ENCODE data around the gene ZNF831. TPM values are rescaled to one million over a fixed set of nuclear protein-coding genes. Genes with fewer than 3 reads are reported as not detected.

The ZNF831 gene
- total RNA-seq, 4 donors from 2014 or later, result 0.20 to 3.8 (median 2.3) TPM

GRCh38 chr20:59223182-59223601, 59.6 kb downstream of the ZNF831 start:
- no peak for DNase-seq
- TF ChIP-seq POLR2AphosphoS5 (IDR thresholded peaks at IDR 0.05), result no peak
- TF ChIP-seq POLR2A (IDR thresholded peaks at IDR 0.05), result no peak
- TF ChIP-seq EP300 (IDR thresholded peaks at IDR 0.05; ENCODE audit: low read depth), result no peak
- TF ChIP-seq CTCF (IDR thresholded peaks at IDR 0.05), result no peak
- in situ Hi-C loops (cut with MboI; ENCODE audit: low pct_ligation_motif_present in 1 of 4, low pct_unique_long_range_greater_than_20kb in 1 of 4, low sequenced_read_pairs in 3 of 4) (loop anchor here in 3 of 4 donors (10.0 to 25.0 kb wide), 5 partner anchors 138 to 736 kb away; partner anchors contain the start of gene NELFCD (in 1 of the 3)), intact Hi-C loops (cut with DNase I; ENCODE audit: low total_unique reads) (loop anchor here (5.0 kb wide), 1 partner anchor 351 kb away; no protein-coding TSS in a partner anchor)
- no peak overlapping the region for H3K27ac ChIP-seq
- H3K9me3 ChIP-seq, result no peaks in the 10 kb centered on the region
- H3K4me3 ChIP-seq, result peak overlapping the region in 1 of 4 donors; percentile 86
- H3K36me3 ChIP-seq, result no peaks in the 10 kb centered on the region
- WGBS, 2 donors (ENCODE audit: low coverage in 1 of 2), result 11 to 18% methylated on average over 3 to 21 of the region's 21 CpGs
- peaks cover 4 to 21% (median 9%) of the 10 kb centered on the region in 4 donors for H3K4me1 ChIP-seq
- peaks cover 39% of the 10 kb centered on the region for H3K27me3 ChIP-seq

- H3K4me3 ChIP-seq, result no peak overlapping the region
- TF ChIP-seq CTCF (IDR thresholded peaks at IDR 0.05), result no peak
- TF ChIP-seq EP300 (IDR thresholded peaks at IDR 0.05; ENCODE audit: low read depth), result no peak
- TF ChIP-seq POLR2AphosphoS5 (IDR thresholded peaks at IDR 0.05), result no peak
- TF ChIP-seq POLR2A (IDR thresholded peaks at IDR 0.05), result no peak
- DNase-seq, result no peak
- H3K4me1 ChIP-seq, result peaks cover 4 to 21% (median 9%) of the 10 kb centered on the region in 4 donors
- H3K27me3 ChIP-seq, result peaks cover 39% of the 10 kb centered on the region
- 86% methylated on average over 11 of the region's 12 CpGs; no CpG with 5 or more reads in 1 of the 2 donors for WGBS, 2 donors (ENCODE audit: low coverage in 1 of 2)
- H3K27ac ChIP-seq, result no peak overlapping the region
- no peaks in the 10 kb centered on the region for H3K36me3 ChIP-seq
- H3K9me3 ChIP-seq, result no peaks in the 10 kb centered on the region
- in situ Hi-C loops (cut with MboI; ENCODE audit: low pct_ligation_motif_present in 1 of 4, low pct_unique_long_range_greater_than_20kb in 1 of 4, low sequenced_read_pairs in 3 of 4), result loop anchor here in 3 of 4 donors (10.0 to 25.0 kb wide), 5 partner anchors 139 to 736 kb away; partner anchors contain the start of gene NELFCD (in 1 of the 3)
- intact Hi-C loops (cut with DNase I; ENCODE audit: low total_unique reads), result loop anchor here (5.0 kb wide), 1 partner anchor 351 kb away; no protein-coding TSS in a partner anchor
Measured at GRCh38 chr20:59223750-59224149, 60.1 kb downstream of the ZNF831 start.

- intact Hi-C loops (cut with DNase I; ENCODE audit: low total_unique reads) (loop anchor here (5.0 kb wide), 1 partner anchor 352 kb away; no protein-coding TSS in a partner anchor), in situ Hi-C loops (cut with MboI; ENCODE audit: low pct_ligation_motif_present in 1 of 4, low pct_unique_long_range_greater_than_20kb in 1 of 4, low sequenced_read_pairs in 3 of 4) (loop anchor here in 3 of 4 donors (10.0 to 25.0 kb wide), 5 partner anchors 139 to 737 kb away; partner anchors contain the start of gene NELFCD (in 1 of the 3))
- Histone ChIP-seq H3K27me3 (peaks cover 39% of the 10 kb centered on the region), H3K9me3 (no peaks in the 10 kb centered on the region), H3K4me3 (no peak overlapping the region), H3K36me3 (no peaks in the 10 kb centered on the region), H3K27ac (no peak overlapping the region), H3K4me1 (peaks cover 4 to 21% (median 9%) of the 10 kb centered on the region in 4 donors)
- no peak for TF ChIP-seq EP300 (IDR thresholded peaks at IDR 0.05; ENCODE audit: low read depth)
- TF ChIP-seq POLR2A (IDR thresholded peaks at IDR 0.05), result no peak
- TF ChIP-seq POLR2AphosphoS5 (IDR thresholded peaks at IDR 0.05), result no peak
- DNase-seq, result no peak
- 84 to 89% methylated on average over 4 to 5 of the region's 8 CpGs for WGBS, 2 donors (ENCODE audit: low coverage in 1 of 2)
Measured at GRCh38 chr20:59224236-59224635, 60.6 kb downstream of the ZNF831 start.

- no peak for TF ChIP-seq EP300 (IDR thresholded peaks at IDR 0.05; ENCODE audit: low read depth)
- 67 to 100% methylated on average over 1 of the region's 1 CpG for WGBS, 2 donors (ENCODE audit: low coverage in 1 of 2)
- intact Hi-C loops (cut with DNase I; ENCODE audit: low total_unique reads) (no loop called here), in situ Hi-C loops (cut with MboI; ENCODE audit: low pct_ligation_motif_present in 1 of 4, low pct_unique_long_range_greater_than_20kb in 1 of 4, low sequenced_read_pairs in 3 of 4) (loop anchor here in 1 of 4 donors (25.0 kb wide), 1 partner anchor 157 kb away; no protein-coding TSS in a partner anchor)
- Histone ChIP-seq H3K27me3 (peaks cover 25% of the 10 kb centered on the region), H3K4me3 (no peak overlapping the region), H3K9me3 (no peaks in the 10 kb centered on the region), H3K36me3 (no peaks in the 10 kb centered on the region), H3K27ac (no peak overlapping the region), H3K4me1 (no peaks in the 10 kb centered on the region)
- DNase-seq, result no peak
Measured at GRCh38 chr20:59230385-59230784, 66.8 kb downstream of the ZNF831 start.

GRCh38 chr20:59231124-59231804, 67.6 kb downstream of the ZNF831 start:
- in situ Hi-C loops (cut with MboI; ENCODE audit: low pct_ligation_motif_present in 1 of 4, low pct_unique_long_range_greater_than_20kb in 1 of 4, low sequenced_read_pairs in 3 of 4) (loop anchor here in 1 of 4 donors (25.0 kb wide), 1 partner anchor 156 kb away; no protein-coding TSS in a partner anchor), intact Hi-C loops (cut with DNase I; ENCODE audit: low total_unique reads) (no loop called here)
- Histone ChIP-seq H3K27me3 (peaks cover 18% of the 10 kb centered on the region), H3K9me3 (no peaks in the 10 kb centered on the region), H3K4me3 (no peak overlapping the region), H3K27ac (no peak overlapping the region), H3K36me3 (no peaks in the 10 kb centered on the region), H3K4me1 (no peaks in the 10 kb centered on the region)
- DNase-seq, result no peak
- TF ChIP-seq EP300 (IDR thresholded peaks at IDR 0.05; ENCODE audit: low read depth) (no peak), POLR2AphosphoS5 (IDR thresholded peaks at IDR 0.05) (no peak), CTCF (IDR thresholded peaks at IDR 0.05) (no peak), POLR2A (IDR thresholded peaks at IDR 0.05) (no peak)
- WGBS, 2 donors (ENCODE audit: low coverage in 1 of 2), result 55 to 61% methylated on average over 5 to 8 of the region's 8 CpGs
